Stomach (tissue), 19 donors: Measurements from ENCODE around the gene C19orf81. TPM values are rescaled to one million over a fixed set of nuclear protein-coding genes. Genes with fewer than 3 reads are reported as not detected.

Source experiments
- DNase-seq, 2 donors: peaks; one replicate each; pipeline versions ENCODE4 v3.0.0 to v3.0.0-alpha.2; 2013 to 2019
- H3K27ac ChIP-seq, 5 donors: fragments of 200-600 bp in 4 of 5; sonication (generic) in 4 of 5; one replicate each; pipeline ENCODE4 v1.5.1; 2013 to 2019; ENCODE audit warnings: mild to moderate bottlenecking in 1 of 5, moderate library complexity in 1 of 5
- H3K27me3 ChIP-seq, 3 donors: fragments of 200-600 bp; sonication (generic); one replicate each; pipeline ENCODE4 v1.5.1; 2017 to 2019; ENCODE audit warnings: mixed run types in 1 of 3
- H3K36me3 ChIP-seq, 4 donors: fragments of 200-600 bp; sonication (generic); 1 replicate in 3 of 4; 2 replicates in 1 of 4; pipeline ENCODE4 v1.5.1; 2016 to 2019
- H3K4me1 ChIP-seq, 4 donors: fragments of 200-600 bp; sonication (generic); one replicate each; pipeline ENCODE4 v1.5.1; 2016 to 2019
- H3K4me3 ChIP-seq, 4 donors: fragments of 200-600 bp; sonication (generic) in 3 of 4; one replicate each; pipeline ENCODE4 v1.5.1; 2016 to 2019; ENCODE audit warnings: mild to moderate bottlenecking in 1 of 4
- H3K9me3 ChIP-seq, 4 donors: fragments of 200-600 bp; sonication (generic); one replicate each; pipeline ENCODE4 v1.5.1; 2016 to 2019
- EP300 ChIP-seq: sonication (generic); formaldehyde crosslinking; IDR thresholded peaks from one replicate; pipeline ENCODE4 v1.6.1; 2017; ENCODE audit warnings: antibody characterized with exemption
- POLR2A ChIP-seq, 4 donors: fragments of 450-650 bp; IDR thresholded peaks; one replicate each; pipeline ENCODE4 v1.6.1; 2016; ENCODE audit warnings: antibody characterized with exemption in 4 of 4, control low read depth in 2 of 4, mild to moderate bottlenecking in 1 of 4, moderate library complexity in 1 of 4
- POLR2AphosphoS5 ChIP-seq, 3 donors: sonication (generic); formaldehyde crosslinking; IDR thresholded peaks; one replicate each; pipeline ENCODE4 v1.6.1; 2016; ENCODE audit warnings: antibody characterized with exemption in 3 of 3
- WGBS, 5 donors: extraction: QIAGEN DNeasy Blood & Tissue Kit in 3 of 5; methylation state at CpG; one replicate each; pipeline versions ENCODE4 v1.1.5 to v1.1.7; 2013 to 2018; 5-methylcytosine and 5-hydroxymethylcytosine counted together
- intact Hi-C: fragments of 100-400 bp; cut with DNase I; formaldehyde crosslinking; loops from one replicate; pipeline ENCODE4 v1.15.1; 2023; ENCODE audit warnings: low total_unique reads
- long read RNA-seq, 10 donors: transcript quantifications; one replicate each; lab custom pipeline, GENCODE V29; 2026
- polyA plus RNA-seq, 3 donors: library from polyadenylated mRNA; stranded (reverse); fragments of 200-250 nt; gene quantifications; one replicate each; pipeline ENCODE4 v1.2.3, GENCODE V29; 2013
- total RNA-seq, 5 donors: library from RNA; depleted of rRNA; stranded (reverse); fragments of >200 nt; gene quantifications; one replicate each; pipeline versions ENCODE4 v1.1.0 to v1.2.3, GENCODE V29; 2014 to 2016
- TF ChIP-seq, protein P1 (sequence below), 7 experiments: fragments of 450-650 bp in 4 of 7; fragments of 200-600 bp in 3 of 7; sonication (generic) in 3 of 7; IDR thresholded peaks; one replicate each; pipeline ENCODE4 v1.5.1; 2016 to 2019; ENCODE audit warnings: antibody characterized with exemption in 7 of 7, control low read depth in 2 of 7, mild to moderate bottlenecking in 1 of 7
- donor health status: healthy with polysubstance abuse.
- donor health status: Bipolar disorder and iron deficiency.
- donor health status: healthy.

Gene C19orf81
- total RNA-seq (not detected), polyA plus RNA-seq (1 to 10 TPM in 1 of 3 donors, not detected in 2; 2.3 TPM)
- long read RNA-seq, donor 1: 0 reads
- long read RNA-seq, donor 2: 0 reads
- long read RNA-seq, donor 3: 0 reads
- long read RNA-seq, donor 4: 0 reads
- long read RNA-seq, donor 5: 0 reads
- long read RNA-seq, donor 6: 0 reads
- long read RNA-seq, donor 7: 0 reads
- long read RNA-seq, donor 8: 0 reads
- long read RNA-seq, donor 9: 0 reads
- long read RNA-seq, donor 10: 0 reads

DNA sequence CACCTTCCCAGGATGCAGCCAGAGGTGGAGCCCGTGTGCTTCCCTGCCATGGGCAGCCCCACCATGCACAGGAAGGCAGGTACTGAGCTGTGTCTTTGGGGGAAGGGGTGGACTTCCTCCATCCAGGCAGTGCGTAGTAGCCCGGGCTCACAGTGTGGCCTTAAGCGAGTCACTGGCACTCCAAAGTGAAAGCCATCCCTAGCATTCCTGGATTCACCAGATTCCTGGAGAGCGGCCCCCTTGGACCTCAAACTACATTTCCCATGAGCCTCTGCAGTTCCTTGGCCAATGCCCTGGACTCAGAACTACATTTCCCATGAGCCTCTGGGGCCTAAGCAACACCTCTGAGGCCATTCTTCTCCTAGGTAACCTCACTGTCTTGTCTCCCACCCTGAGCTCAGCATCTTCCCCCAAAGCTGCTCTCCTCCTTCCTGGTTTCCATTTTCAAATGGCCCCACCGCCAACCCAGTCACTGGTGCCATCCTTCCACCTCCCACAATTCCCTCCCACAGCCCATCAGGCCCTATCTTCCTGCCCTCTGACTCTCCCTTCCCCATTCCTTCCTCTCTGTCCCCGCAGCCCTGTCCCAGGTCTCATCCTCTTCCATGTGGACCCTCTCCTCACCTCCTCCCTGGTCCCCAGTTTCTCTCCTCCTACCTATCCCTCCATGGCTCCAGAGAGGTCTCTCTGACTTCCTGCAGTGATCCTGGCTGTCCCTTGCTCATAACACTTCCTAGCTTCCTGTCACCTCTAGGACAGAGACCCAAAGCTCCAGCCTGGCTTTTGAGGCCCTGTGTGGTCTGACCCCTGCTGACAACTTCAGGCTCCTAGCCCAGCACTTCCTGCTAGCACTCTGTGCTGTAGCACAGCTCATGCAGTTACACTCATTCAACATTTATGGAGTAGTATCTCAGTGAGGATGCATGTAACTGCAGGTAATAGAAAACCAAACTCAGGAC, at the start of gene C19orf81:
Gene C19orf81 (plus strand): TSS at position 13 of the 959 bp plus-strand sequence. CDS start 0 bp downstream, at position 13.
- Histone ChIP-seq H3K4me1 (no peaks in the 10 kb centered on the region), H3K27me3 (peaks cover 2 to 87% (median 17%) of the 10 kb centered on the region in 3 donors), H3K9me3 (peaks cover under 1 to 3% (median 2%) of the 10 kb centered on the region in 4 donors), H3K4me3 (no peak within 1 kb of the TSS), H3K36me3 (no peaks in the 10 kb centered on the region), H3K27ac (no peak within 1 kb of the TSS)
- no peak for TF ChIP-seq EP300
- TF ChIP-seq, protein P1, sequence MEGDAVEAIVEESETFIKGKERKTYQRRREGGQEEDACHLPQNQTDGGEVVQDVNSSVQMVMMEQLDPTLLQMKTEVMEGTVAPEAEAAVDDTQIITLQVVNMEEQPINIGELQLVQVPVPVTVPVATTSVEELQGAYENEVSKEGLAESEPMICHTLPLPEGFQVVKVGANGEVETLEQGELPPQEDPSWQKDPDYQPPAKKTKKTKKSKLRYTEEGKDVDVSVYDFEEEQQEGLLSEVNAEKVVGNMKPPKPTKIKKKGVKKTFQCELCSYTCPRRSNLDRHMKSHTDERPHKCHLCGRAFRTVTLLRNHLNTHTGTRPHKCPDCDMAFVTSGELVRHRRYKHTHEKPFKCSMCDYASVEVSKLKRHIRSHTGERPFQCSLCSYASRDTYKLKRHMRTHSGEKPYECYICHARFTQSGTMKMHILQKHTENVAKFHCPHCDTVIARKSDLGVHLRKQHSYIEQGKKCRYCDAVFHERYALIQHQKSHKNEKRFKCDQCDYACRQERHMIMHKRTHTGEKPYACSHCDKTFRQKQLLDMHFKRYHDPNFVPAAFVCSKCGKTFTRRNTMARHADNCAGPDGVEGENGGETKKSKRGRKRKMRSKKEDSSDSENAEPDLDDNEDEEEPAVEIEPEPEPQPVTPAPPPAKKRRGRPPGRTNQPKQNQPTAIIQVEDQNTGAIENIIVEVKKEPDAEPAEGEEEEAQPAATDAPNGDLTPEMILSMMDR (IDR thresholded peaks at IDR 0.05): no peak
- no peak for TF ChIP-seq POLR2A (IDR thresholded peaks at IDR 0.05)
- no peak for TF ChIP-seq POLR2AphosphoS5 (IDR thresholded peaks at IDR 0.05)
- 24 to 41% (median 31%) methylated on average over 6 to 7 of the region's 7 CpGs for WGBS, 5 donors
- intact Hi-C loops: no loop called here
- DNase-seq: no peak

DNA sequence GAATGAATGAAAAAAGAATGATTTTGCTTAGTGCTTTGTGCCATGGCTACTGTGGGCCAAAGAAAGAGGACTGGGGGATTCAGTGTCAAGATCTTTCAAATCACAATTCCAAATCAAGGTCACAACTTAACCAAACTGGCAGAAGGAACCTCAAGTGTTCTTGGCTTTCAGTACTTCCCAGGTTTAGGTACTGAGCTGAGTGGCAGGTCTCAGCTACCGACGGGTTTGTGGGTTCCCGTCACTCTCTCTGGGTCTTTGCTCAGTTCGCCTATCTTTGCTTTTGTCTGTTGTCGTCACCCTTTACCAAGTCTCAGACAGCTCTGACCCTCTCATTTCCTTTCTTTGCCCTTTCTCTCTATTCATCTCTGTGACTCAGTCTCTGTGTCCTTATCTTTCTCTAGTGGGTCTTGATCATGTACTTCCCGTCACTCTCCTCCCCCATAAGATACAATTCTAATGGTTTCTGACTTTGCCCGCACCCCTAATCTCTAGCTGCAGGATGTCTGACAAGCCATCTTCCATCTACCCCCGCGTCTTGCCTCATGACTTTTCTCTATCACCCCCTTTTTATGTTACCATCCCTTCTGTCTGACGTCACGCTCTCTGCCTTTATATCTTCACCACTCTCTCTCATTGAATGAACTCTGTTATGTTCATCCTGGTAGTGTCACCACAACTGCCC, 47.7 kb upstream of the C19orf81 start:
- Histone ChIP-seq H3K9me3 (peaks cover 0 to 3% (median 1%) of the 10 kb centered on the region in 4 donors), H3K27me3 (peaks cover 0 to 61% (median 14%) of the 10 kb centered on the region in 3 donors), H3K4me1 (no peaks in the 10 kb centered on the region), H3K36me3 (no peaks in the 10 kb centered on the region), H3K4me3 (no peak overlapping the region), H3K27ac (no peak overlapping the region)
- WGBS, 5 donors: 63 to 70% (median 69%) methylated on average over 11 of the region's 11 CpGs
- intact Hi-C loops: no loop called here
- TF ChIP-seq, protein P1 (IDR thresholded peaks at IDR 0.05): no peak
- TF ChIP-seq POLR2AphosphoS5 (IDR thresholded peaks at IDR 0.05) (no peak), POLR2A (IDR thresholded peaks at IDR 0.05) (no peak), EP300 (no peak)
- DNase-seq: no peak

DNA sequence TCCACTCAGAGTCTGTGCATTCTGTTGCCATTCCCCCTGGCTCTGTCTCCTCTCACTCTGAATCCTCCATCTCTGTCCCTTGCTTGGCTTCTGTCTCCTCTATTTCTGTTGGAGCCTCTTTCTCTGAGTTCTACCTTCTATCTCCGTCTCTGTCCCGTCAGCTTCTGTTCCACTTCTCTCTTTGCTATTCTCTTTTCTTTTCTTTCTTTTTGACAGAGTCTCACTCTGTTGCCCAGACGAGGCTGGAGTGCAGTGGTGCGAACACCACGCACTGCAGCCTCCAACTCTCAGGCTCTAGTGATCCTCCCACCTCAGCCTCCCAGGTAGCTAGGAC, 47.2 kb upstream of the C19orf81 start:
- peaks cover 0 to 6% (median 2%) of the 10 kb centered on the region in 4 donors for H3K9me3 ChIP-seq
- no peak overlapping the region for H3K27ac ChIP-seq
- TF ChIP-seq POLR2A (IDR thresholded peaks at IDR 0.05) (no peak), EP300 (no peak), POLR2AphosphoS5 (IDR thresholded peaks at IDR 0.05) (no peak)
- TF ChIP-seq, protein P1 (IDR thresholded peaks at IDR 0.05): no peak
- no peaks in the 10 kb centered on the region for H3K4me1 ChIP-seq
- no peaks in the 10 kb centered on the region for H3K36me3 ChIP-seq
- no peak for DNase-seq
- no peak overlapping the region for H3K4me3 ChIP-seq
- intact Hi-C loops: no loop called here
- H3K27me3 ChIP-seq: peaks cover 0 to 66% (median 14%) of the 10 kb centered on the region in 3 donors
- WGBS, 5 donors: 79 to 90% (median 82%) methylated on average over 5 of the region's 5 CpGs

DNA sequence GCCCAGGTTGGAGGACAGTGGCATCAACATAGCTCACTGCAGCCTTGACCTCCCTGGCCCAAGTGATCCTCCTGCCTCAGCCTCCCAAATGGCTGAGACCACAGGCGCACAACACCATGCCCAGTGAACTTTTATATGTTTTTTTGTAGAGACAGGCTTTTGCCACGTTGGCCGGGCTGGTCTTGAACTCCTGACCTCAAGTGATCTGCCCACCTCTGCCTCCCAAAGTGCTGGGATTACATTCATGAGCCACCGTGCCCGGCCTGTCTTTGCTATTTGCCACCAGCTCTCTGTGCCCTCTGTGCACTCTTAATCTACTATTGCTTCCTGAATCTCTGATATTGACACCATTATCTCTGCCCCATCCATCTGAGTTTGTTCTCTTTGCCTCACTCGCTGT, 46.7 kb upstream of the C19orf81 start:
- no peak overlapping the region for H3K4me3 ChIP-seq
- H3K9me3 ChIP-seq: peaks cover 0 to 8% (median 3%) of the 10 kb centered on the region in 4 donors
- 71 to 86% (median 83%) methylated on average over 6 of the region's 6 CpGs for WGBS, 5 donors
- DNase-seq: no peak
- TF ChIP-seq, protein P1 (IDR thresholded peaks at IDR 0.05): no peak
- TF ChIP-seq POLR2AphosphoS5 (IDR thresholded peaks at IDR 0.05): no peak
- no peak for TF ChIP-seq EP300
- intact Hi-C loops: no loop called here
- H3K27ac ChIP-seq: no peak overlapping the region
- peaks cover 0 to 71% (median 14%) of the 10 kb centered on the region in 3 donors for H3K27me3 ChIP-seq
- no peaks in the 10 kb centered on the region for H3K36me3 ChIP-seq
- H3K4me1 ChIP-seq: no peaks in the 10 kb centered on the region
